ENCODE data around the gene IL6. TPM values are rescaled to one million over a fixed set of nuclear protein-coding genes. Genes with fewer than 3 reads are reported as not detected.

Gene IL6
- polyA plus RNA-seq, 1 of the 3 experiments (the other 2 are of a cell fraction) = 20.5 TPM

DNA sequence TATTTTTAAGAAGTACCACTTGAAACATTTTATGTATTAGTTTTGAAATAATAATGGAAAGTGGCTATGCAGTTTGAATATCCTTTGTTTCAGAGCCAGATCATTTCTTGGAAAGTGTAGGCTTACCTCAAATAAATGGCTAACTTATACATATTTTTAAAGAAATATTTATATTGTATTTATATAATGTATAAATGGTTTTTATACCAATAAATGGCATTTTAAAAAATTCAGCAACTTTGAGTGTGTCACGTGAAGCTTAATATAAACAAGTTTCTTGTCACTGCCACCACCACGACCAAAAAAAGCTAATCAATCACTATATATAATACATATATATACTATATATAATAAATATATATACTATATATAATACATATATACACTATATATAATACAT is 4.8 kb downstream of the IL6 start:
- Histone ChIP-seq H3K79me2 (ENCODE audit: insufficient read depth) (no peaks in the 10 kb centered on the region), H3K4me2 (no peak overlapping the region)

More for the DNA sequence above, 4.8 kb downstream of the IL6 start:
- H2AFZ ChIP-seq (ENCODE audit: low read depth) = no peak overlapping the region
- no peaks in the 10 kb centered on the region for H3K36me3 ChIP-seq (replicated peaks in 1 of 2; ENCODE audit: control insufficient read depth in 1 of 2, insufficient read depth in 2 of 2, low read length in 1 of 2)
- H3K4me3 ChIP-seq (ENCODE audit: low read depth in 2 of 2, low read length in 1 of 2) = no peak overlapping the region
- TF ChIP-seq, protein P1, sequence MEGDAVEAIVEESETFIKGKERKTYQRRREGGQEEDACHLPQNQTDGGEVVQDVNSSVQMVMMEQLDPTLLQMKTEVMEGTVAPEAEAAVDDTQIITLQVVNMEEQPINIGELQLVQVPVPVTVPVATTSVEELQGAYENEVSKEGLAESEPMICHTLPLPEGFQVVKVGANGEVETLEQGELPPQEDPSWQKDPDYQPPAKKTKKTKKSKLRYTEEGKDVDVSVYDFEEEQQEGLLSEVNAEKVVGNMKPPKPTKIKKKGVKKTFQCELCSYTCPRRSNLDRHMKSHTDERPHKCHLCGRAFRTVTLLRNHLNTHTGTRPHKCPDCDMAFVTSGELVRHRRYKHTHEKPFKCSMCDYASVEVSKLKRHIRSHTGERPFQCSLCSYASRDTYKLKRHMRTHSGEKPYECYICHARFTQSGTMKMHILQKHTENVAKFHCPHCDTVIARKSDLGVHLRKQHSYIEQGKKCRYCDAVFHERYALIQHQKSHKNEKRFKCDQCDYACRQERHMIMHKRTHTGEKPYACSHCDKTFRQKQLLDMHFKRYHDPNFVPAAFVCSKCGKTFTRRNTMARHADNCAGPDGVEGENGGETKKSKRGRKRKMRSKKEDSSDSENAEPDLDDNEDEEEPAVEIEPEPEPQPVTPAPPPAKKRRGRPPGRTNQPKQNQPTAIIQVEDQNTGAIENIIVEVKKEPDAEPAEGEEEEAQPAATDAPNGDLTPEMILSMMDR (IDR thresholded peaks at IDR 0.05) = no peak
- TF ChIP-seq, protein P2, sequence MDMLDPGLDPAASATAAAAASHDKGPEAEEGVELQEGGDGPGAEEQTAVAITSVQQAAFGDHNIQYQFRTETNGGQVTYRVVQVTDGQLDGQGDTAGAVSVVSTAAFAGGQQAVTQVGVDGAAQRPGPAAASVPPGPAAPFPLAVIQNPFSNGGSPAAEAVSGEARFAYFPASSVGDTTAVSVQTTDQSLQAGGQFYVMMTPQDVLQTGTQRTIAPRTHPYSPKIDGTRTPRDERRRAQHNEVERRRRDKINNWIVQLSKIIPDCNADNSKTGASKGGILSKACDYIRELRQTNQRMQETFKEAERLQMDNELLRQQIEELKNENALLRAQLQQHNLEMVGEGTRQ (IDR thresholded peaks at IDR 0.05; ENCODE audit: borderline replicate concordance, low read depth, low read length) = no peak
- no peak for TF ChIP-seq MEF2A (IDR thresholded peaks at IDR 0.05; ENCODE audit: borderline replicate concordance, low read depth)
- TF ChIP-seq RAD21 (IDR thresholded peaks at IDR 0.05; ENCODE audit: low read length) = no peak
- TF ChIP-seq RFX5 (IDR thresholded peaks at IDR 0.05; ENCODE audit: low read length) = no peak
- TF ChIP-seq ELF1 (IDR thresholded peaks at IDR 0.05) = no peak
- TF ChIP-seq CHD2 (IDR thresholded peaks at IDR 0.05; ENCODE audit: low read length, partially characterized antibody) = no peak
- no peak for TF ChIP-seq GABPA (IDR thresholded peaks at IDR 0.05; ENCODE audit: low read depth)
- no peak for TF ChIP-seq NRF1 (IDR thresholded peaks at IDR 0.05; ENCODE audit: low read depth, low read length)
- TF ChIP-seq, protein P3, sequence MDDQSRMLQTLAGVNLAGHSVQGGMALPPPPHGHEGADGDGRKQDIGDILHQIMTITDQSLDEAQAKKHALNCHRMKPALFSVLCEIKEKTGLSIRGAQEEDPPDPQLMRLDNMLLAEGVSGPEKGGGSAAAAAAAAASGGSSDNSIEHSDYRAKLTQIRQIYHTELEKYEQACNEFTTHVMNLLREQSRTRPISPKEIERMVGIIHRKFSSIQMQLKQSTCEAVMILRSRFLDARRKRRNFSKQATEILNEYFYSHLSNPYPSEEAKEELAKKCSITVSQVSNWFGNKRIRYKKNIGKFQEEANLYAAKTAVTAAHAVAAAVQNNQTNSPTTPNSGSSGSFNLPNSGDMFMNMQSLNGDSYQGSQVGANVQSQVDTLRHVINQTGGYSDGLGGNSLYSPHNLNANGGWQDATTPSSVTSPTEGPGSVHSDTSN (IDR thresholded peaks at IDR 0.05) = no peak
- no peak for TF ChIP-seq TEAD4 (IDR thresholded peaks at IDR 0.05; ENCODE audit: borderline replicate concordance, insufficient read depth)
- TF ChIP-seq FOXJ3 (CRISPR knock-in tag; IDR thresholded peaks at IDR 0.05) = no peak
- TF ChIP-seq SIN3A (IDR thresholded peaks at IDR 0.05; ENCODE audit: borderline replicate concordance, low read depth, low read length) = no peak
- TF ChIP-seq, protein P4, sequence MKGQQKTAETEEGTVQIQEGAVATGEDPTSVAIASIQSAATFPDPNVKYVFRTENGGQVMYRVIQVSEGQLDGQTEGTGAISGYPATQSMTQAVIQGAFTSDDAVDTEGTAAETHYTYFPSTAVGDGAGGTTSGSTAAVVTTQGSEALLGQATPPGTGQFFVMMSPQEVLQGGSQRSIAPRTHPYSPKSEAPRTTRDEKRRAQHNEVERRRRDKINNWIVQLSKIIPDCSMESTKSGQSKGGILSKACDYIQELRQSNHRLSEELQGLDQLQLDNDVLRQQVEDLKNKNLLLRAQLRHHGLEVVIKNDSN (IDR thresholded peaks at IDR 0.05; ENCODE audit: borderline replicate concordance, low read depth) = no peak
- TF ChIP-seq, protein P5, sequence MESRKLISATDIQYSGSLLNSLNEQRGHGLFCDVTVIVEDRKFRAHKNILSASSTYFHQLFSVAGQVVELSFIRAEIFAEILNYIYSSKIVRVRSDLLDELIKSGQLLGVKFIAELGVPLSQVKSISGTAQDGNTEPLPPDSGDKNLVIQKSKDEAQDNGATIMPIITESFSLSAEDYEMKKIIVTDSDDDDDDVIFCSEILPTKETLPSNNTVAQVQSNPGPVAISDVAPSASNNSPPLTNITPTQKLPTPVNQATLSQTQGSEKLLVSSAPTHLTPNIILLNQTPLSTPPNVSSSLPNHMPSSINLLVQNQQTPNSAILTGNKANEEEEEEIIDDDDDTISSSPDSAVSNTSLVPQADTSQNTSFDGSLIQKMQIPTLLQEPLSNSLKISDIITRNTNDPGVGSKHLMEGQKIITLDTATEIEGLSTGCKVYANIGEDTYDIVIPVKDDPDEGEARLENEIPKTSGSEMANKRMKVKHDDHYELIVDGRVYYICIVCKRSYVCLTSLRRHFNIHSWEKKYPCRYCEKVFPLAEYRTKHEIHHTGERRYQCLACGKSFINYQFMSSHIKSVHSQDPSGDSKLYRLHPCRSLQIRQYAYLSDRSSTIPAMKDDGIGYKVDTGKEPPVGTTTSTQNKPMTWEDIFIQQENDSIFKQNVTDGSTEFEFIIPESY (IDR thresholded peaks at IDR 0.05; ENCODE audit: borderline replicate concordance, low read depth) = no peak
- TF ChIP-seq, protein P6, sequence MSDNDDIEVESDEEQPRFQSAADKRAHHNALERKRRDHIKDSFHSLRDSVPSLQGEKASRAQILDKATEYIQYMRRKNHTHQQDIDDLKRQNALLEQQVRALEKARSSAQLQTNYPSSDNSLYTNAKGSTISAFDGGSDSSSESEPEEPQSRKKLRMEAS (IDR thresholded peaks at IDR 0.05; ENCODE audit: low read depth) = no peak
- TF ChIP-seq GATA2 (CRISPR knock-in tag; IDR thresholded peaks at IDR 0.05) = no peak
- no peak for TF ChIP-seq NFIC (IDR thresholded peaks at IDR 0.05; ENCODE audit: borderline replicate concordance)
- H3K4me1 ChIP-seq (ENCODE audit: control insufficient read depth in 1 of 2, insufficient read depth in 2 of 2, low read depth in 1 of 2, low read length in 1 of 2) = peaks cover 0 to 5% of the 10 kb centered on the region in 2 experiments; a peak in 1 of 4 replicates
- ChIA-PET POLR2A (no interaction called here), CTCF (no interaction called here)
- peaks cover 2% of the 10 kb centered on the region for H3F3A ChIP-seq (replicated peaks; ENCODE audit: insufficient read depth)
- no peak for DNase-seq
- peak overlapping the region in 1 of 2 experiments; percentile 49; a peak in 2 of 4 replicates for H3K27ac ChIP-seq (ENCODE audit: low read depth in 2 of 2, low read length in 1 of 2)
- WGBS (ENCODE audit: low lambda C conversion rate) = 47% methylated on average over 2 of the region's 2 CpGs
- no peak overlapping the region for H3K9ac ChIP-seq
- H3K9me2 ChIP-seq = no peaks in the 10 kb centered on the region
- H3K27me3 ChIP-seq (ENCODE audit: insufficient read depth) = no peaks in the 10 kb centered on the region
- no peaks in the 10 kb centered on the region for H4K20me1 ChIP-seq (ENCODE audit: insufficient read depth)
- no peaks in the 10 kb centered on the region for H3K9me3 ChIP-seq

Measured in SK-N-SH (cell line).